Measurements from ENCODE around the gene RNF182. TPM values are rescaled to one million over a fixed set of nuclear protein-coding genes. Genes with fewer than 3 reads are reported as not detected.

RNF182 gene
- total and polyA plus RNA-seq, 9 of the 15 experiments (the other 6 are each of a cell fraction or from before 2014, with no cell fraction given), result 12.8 to 22.8 (median 17.5) TPM

DNA sequence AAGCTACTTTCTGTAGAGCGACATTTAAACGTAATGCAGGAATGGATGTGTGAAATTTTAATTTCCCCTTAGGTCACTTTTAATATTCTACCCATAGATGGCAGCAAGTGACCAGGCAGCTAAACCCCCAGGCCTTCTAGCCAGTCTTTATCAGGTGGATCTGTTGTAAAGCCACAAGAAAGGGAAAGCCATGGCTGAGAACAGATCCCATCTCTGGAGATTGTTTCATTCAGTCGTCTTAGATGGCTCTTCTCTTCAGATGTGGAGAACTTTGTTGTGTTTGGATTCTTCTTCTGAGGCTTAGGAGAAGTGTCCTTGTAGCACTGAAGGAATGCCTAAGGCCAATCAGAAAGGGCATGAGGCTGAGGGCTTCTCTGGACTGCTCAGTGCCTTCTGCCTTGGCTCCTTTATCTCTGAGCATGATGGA lies 15.8 kb upstream of the RNF182 start (continued):
- TF ChIP-seq SRSF3 (IDR thresholded peaks at IDR 0.05; ENCODE audit: insufficient read depth, low read length), result no peak
- no peak for TF ChIP-seq HCFC1 (IDR thresholded peaks at IDR 0.05; ENCODE audit: low read depth, low read length)
- TF ChIP-seq KLF10 (CRISPR knock-in tag; IDR thresholded peaks at IDR 0.05), result no peak
- no peak for TF ChIP-seq NEUROD1 (IDR thresholded peaks at IDR 0.05; ENCODE audit: borderline replicate concordance, low read depth, low read length, partially characterized antibody)
- TF ChIP-seq, protein P1, sequence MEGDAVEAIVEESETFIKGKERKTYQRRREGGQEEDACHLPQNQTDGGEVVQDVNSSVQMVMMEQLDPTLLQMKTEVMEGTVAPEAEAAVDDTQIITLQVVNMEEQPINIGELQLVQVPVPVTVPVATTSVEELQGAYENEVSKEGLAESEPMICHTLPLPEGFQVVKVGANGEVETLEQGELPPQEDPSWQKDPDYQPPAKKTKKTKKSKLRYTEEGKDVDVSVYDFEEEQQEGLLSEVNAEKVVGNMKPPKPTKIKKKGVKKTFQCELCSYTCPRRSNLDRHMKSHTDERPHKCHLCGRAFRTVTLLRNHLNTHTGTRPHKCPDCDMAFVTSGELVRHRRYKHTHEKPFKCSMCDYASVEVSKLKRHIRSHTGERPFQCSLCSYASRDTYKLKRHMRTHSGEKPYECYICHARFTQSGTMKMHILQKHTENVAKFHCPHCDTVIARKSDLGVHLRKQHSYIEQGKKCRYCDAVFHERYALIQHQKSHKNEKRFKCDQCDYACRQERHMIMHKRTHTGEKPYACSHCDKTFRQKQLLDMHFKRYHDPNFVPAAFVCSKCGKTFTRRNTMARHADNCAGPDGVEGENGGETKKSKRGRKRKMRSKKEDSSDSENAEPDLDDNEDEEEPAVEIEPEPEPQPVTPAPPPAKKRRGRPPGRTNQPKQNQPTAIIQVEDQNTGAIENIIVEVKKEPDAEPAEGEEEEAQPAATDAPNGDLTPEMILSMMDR (IDR thresholded peaks at IDR 0.05 in 2 of 3, conservative IDR thresholded peaks at IDR 0.05 in 1 of 3; ENCODE audit: insufficient read depth in 2 of 3, low read depth in 1 of 3, low read length in 3 of 3), result peak; percentile 86 to 97 (median 91)
- no peak for TF ChIP-seq NELFE (IDR thresholded peaks at IDR 0.05; ENCODE audit: insufficient read depth, insufficient read length)
- no peak for TF ChIP-seq GABPB2 (CRISPR knock-in tag; conservative IDR thresholded peaks at IDR 0.05)
- TF ChIP-seq TAF1 (IDR thresholded peaks at IDR 0.05; ENCODE audit: control insufficient read depth, extremely low read depth, insufficient read depth, low read length, severe bottlenecking), result no peak
- no peak for TF ChIP-seq RBM39 (optimal IDR thresholded peaks at IDR 0.05; ENCODE audit: low read depth, low read length)
- no peak for TF ChIP-seq PURB (CRISPR knock-in tag; IDR thresholded peaks at IDR 0.05; ENCODE audit: low read depth)
- no peak for TF ChIP-seq ZNF436 (CRISPR knock-in tag; IDR thresholded peaks at IDR 0.05)
- TF ChIP-seq NFIC (IDR thresholded peaks at IDR 0.05), result 0 out of 2 replicates have a peak, but pooled peaks have one; percentile 10
- TF ChIP-seq, protein P2, sequence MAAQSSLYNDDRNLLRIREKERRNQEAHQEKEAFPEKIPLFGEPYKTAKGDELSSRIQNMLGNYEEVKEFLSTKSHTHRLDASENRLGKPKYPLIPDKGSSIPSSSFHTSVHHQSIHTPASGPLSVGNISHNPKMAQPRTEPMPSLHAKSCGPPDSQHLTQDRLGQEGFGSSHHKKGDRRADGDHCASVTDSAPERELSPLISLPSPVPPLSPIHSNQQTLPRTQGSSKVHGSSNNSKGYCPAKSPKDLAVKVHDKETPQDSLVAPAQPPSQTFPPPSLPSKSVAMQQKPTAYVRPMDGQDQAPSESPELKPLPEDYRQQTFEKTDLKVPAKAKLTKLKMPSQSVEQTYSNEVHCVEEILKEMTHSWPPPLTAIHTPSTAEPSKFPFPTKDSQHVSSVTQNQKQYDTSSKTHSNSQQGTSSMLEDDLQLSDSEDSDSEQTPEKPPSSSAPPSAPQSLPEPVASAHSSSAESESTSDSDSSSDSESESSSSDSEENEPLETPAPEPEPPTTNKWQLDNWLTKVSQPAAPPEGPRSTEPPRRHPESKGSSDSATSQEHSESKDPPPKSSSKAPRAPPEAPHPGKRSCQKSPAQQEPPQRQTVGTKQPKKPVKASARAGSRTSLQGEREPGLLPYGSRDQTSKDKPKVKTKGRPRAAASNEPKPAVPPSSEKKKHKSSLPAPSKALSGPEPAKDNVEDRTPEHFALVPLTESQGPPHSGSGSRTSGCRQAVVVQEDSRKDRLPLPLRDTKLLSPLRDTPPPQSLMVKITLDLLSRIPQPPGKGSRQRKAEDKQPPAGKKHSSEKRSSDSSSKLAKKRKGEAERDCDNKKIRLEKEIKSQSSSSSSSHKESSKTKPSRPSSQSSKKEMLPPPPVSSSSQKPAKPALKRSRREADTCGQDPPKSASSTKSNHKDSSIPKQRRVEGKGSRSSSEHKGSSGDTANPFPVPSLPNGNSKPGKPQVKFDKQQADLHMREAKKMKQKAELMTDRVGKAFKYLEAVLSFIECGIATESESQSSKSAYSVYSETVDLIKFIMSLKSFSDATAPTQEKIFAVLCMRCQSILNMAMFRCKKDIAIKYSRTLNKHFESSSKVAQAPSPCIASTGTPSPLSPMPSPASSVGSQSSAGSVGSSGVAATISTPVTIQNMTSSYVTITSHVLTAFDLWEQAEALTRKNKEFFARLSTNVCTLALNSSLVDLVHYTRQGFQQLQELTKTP (IDR thresholded peaks at IDR 0.05; ENCODE audit: low read depth in 1 of 2, partially characterized antibody in 2 of 2), result no peak
- TF ChIP-seq, protein P3, sequence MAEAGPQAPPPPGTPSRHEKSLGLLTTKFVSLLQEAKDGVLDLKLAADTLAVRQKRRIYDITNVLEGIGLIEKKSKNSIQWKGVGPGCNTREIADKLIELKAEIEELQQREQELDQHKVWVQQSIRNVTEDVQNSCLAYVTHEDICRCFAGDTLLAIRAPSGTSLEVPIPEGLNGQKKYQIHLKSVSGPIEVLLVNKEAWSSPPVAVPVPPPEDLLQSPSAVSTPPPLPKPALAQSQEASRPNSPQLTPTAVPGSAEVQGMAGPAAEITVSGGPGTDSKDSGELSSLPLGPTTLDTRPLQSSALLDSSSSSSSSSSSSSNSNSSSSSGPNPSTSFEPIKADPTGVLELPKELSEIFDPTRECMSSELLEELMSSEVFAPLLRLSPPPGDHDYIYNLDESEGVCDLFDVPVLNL (CRISPR knock-in tag; IDR thresholded peaks at IDR 0.05; ENCODE audit: low read depth), result no peak
- TF ChIP-seq, protein P4, sequence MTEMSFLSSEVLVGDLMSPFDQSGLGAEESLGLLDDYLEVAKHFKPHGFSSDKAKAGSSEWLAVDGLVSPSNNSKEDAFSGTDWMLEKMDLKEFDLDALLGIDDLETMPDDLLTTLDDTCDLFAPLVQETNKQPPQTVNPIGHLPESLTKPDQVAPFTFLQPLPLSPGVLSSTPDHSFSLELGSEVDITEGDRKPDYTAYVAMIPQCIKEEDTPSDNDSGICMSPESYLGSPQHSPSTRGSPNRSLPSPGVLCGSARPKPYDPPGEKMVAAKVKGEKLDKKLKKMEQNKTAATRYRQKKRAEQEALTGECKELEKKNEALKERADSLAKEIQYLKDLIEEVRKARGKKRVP (CRISPR knock-in tag; IDR thresholded peaks at IDR 0.05), result no peak
- no peak for TF ChIP-seq MCM5 (IDR thresholded peaks at IDR 0.05; ENCODE audit: low read depth)
